HG02981 (cell line): ENCODE data around the gene LTA4H.

Experiments
- ATAC-seq: cut with Tn5 transposase; IDR thresholded peaks from one replicate; pipeline ENCODE4 v1.9.1; 2021; ENCODE audit warnings: mild to moderate bottlenecking, moderate library complexity; ENCODE audit not compliant: unreplicated experiment

Gene LTA4H

DNA sequence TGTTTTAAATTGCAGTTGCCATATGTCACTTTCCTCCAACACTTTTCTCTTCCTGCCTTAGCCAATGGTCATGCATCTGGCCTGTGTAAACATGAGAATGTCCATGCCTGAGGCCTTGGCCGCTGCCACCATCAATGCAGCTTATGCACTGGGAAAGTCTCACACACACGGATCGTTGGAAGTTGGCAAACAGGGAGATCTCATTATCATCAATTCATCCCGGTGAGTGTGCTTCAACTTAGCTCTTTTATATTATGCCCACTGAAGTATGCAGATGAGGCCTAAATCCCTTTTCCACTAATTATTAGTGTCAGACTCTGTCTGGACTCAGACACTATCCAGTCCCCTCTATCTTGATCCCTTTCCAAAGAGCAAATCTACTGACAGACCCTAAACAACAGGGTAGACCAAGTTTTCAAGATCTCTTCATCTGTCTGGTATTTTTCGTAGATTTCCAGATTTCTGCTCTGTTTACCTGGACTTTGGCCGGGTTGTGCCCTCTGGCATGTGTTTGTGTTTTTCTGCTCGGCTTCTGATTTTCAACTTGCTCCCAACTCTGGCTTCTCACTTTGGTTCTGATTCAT, 69.0 kb downstream of the LTA4H start:
- ATAC-seq, result no peak

DNA sequence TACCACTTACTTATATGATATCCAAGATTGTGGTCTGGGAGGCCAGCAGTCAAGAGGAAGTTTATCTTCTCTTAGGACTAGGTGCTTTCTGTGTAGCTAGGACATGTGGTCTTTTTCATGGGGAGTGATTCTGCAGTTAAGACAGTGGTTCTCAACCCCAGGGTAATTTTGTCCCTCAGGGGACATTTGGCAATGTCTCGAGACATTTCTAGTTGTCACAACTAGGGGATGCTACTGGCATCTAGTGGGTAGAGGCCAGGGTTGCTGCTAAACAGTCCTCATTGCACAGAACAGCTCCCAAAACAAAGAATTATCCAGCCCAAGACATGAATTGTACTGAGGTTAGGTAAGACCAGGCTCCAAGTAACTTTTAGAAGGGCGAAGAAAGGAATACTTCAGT, 72.3 kb downstream of the LTA4H start:
- ATAC-seq, result no peak

- ATAC-seq, result no peak
Measured at GRCh38 chr12:95962222-95962621, 73.2 kb downstream of the LTA4H start.

DNA sequence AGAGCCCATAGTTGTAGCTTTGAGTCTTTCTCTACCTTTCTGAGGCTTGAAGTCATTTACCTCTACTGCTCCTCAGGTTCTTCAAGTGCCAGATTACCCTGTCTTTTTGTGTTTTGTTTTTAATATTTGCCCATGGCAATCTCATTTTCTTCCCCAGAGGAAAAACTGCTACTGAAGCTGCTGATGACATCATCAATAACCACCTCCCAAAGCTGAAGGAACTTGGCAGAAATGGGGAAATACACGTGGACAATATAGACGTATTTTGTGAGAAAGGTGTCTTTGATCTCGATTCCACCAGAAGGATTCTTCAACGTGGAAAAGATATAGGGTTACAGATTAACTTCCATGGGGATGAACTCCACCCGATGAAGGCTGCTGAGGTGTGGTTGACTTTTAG, 75.1 kb downstream of the LTA4H start:
- ATAC-seq, result no peak

DNA sequence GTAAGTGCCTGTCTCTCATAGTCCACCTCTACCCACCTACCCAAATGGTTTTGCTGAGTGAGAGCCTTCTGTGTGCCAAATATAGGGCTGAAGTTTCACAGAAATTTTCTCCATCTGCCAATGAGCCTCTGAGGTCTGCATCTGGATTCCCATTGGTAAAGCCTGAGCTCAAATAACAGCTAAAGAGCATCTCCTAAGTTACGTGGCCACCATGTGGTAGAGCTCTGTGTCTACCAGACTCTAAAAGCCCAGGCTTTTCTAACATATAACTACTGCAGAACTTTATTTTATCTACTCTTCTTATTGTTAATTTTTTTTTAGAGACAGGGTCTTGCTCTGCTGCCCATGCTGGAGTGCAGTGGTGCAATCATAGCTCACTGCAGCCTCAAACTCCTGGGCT, 76.3 kb downstream of the LTA4H start:
- no peak for ATAC-seq

DNA sequence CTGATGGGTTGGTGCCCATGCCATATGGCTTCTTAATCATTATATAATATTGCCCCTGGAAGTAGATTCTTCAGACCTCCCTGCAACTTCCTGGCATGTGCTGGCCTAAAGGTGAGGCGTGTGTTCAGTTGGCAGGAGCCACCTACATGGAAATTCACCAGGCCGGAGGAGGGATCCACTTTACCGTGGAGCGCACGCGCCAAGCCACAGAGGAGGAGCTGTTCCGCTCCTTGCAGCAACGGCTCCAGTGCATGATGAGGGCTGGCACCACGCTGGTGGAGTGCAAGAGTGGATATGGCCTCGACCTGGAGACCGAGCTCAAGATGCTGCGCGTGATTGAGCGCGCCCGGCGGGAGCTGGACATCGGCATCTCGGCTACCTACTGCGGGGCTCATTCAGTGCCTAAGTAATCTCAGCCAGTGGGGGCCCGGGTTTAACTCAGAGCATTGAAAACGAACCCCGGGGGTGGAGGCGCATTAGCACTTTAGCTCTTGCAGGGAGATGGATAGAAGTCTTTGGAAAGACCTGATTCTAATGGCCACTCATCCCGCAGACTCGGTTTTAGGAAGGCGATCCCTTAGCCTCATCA, 78.7 kb downstream of the LTA4H start:
- no peak for ATAC-seq

DNA sequence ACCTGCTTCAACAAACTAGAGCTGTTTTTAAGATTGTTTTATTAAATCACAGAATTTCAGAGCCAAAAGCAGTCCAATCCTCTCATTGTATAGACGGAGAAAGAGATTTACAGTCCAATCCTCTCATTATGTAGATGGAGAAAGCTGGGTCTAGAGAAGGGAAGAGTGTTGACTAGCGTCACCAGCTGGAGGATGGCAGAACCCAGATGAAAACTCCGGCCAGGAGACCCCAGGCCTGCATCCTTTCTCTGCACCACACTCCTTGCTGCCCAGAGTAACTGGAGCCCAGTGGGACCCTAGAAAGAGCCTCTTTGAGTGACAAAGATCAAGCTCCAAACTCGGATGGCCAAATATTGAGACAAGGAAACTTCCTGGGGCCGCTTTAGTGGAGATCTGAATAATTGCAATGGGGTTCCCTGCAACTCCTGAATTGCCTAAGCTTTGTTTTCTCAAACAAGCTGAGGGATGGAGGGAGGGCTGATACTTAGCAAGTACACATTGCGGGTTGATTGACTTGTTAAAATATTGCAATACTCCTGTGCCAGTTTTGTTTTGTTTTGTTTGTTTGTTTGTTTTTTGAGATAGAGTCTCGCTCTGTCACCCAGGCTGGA, 79.7 kb downstream of the LTA4H start:
- ATAC-seq, result no peak

- ATAC-seq, result no peak
Measured at GRCh38 chr12:95953000-95953399, 82.4 kb downstream of the LTA4H start.

GRCh38 chr12:95951515-95951914, 83.9 kb downstream of the LTA4H start:
- ATAC-seq, result no peak
